Measurements from ENCODE around the gene AMHR2. TPM values are rescaled to one million over a fixed set of nuclear protein-coding genes. Genes with fewer than 3 reads are reported as not detected.
A peak's percentile ranks its signal among the peaks of the same experiment; 100 is the strongest.

AMHR2 gene
- total and polyA plus RNA-seq, 2 donors (not counting 1 experiment from before 2014, with no cell fraction given): not detected

- H2AFZ ChIP-seq (ENCODE audit: insufficient read depth, low read depth, low read length, poor library complexity, severe bottlenecking): no peak overlapping the region
- H3K9me3 Mint-ChIP-seq (ENCODE audit: insufficient read depth): no peaks in the 10 kb centered on the region
- H3K4me3 ChIP-seq (ENCODE audit: control extremely low read depth in 1 of 5, extremely low read depth in 1 of 5, insufficient read depth in 1 of 5, low read depth in 2 of 5, low read length in 4 of 5): no peak overlapping the region
- ChIA-PET CTCF (interaction anchor here (0.6 to 1.7 kb wide), 8 partner anchors 11 to 227 kb away, joined by 3 to 8 read pairs (median 4); partner anchors contain the start of gene AAAS), POLR2A (interaction anchor here (0.6 to 1.4 kb wide), 3 partner anchors 10 to 55 kb away, joined by 3 read pairs; no protein-coding TSS in a partner anchor)
- intact Hi-C loops (cut with micrococcal nuclease): loop anchor here (1.0 to 5.0 kb wide), 7 partner anchors 10 to 276 kb away; partner anchors contain the start of genes CALCOCO1, CSAD, PFDN5 and PRR13
- H3K27me3 ChIP-seq (replicated peaks in 1 of 4; ENCODE audit: control extremely low read depth in 1 of 4, control insufficient read depth in 3 of 4, insufficient read depth in 4 of 4, low read length in 3 of 4): no peaks in the 10 kb centered on the region
- DNase-seq: no peak
- H3K4me2 ChIP-seq (replicated peaks; ENCODE audit: low read depth, low read length, poor library complexity, severe bottlenecking): no peak overlapping the region
- WGBS (ENCODE audit: insufficient coverage): 100% methylated on average over 4 of the region's 7 CpGs
- peaks cover 44% of the 10 kb centered on the region for H3K79me2 ChIP-seq (ENCODE audit: control insufficient read depth, insufficient read depth, low read length)
- no peak overlapping the region for H3K4me3 Mint-ChIP-seq
- no peaks in the 10 kb centered on the region for H3K9me3 ChIP-seq (ENCODE audit: control extremely low read depth in 1 of 3, control insufficient read depth in 2 of 3, insufficient read depth in 1 of 3, low read length in 2 of 3)
- no peak overlapping the region for H3K9ac ChIP-seq (ENCODE audit: low read length)
- peaks cover 47% of the 10 kb centered on the region for H4K20me1 ChIP-seq (ENCODE audit: control insufficient read depth, insufficient read depth, low read length, poor library complexity, severe bottlenecking)
- H3K27ac ChIP-seq (ENCODE audit: low read length in 2 of 2): no peak overlapping the region
- ATAC-seq (ENCODE audit: low read depth): no peak
- peaks cover 12 to 30% of the 10 kb centered on the region in 2 experiments for H3K36me3 ChIP-seq (replicated peaks in 1 of 2; ENCODE audit: control extremely low read depth in 1 of 2, control insufficient read depth in 1 of 2, extremely low read depth in 1 of 2, insufficient read depth in 2 of 2, low read length in 1 of 2)
- H3K27me3 Mint-ChIP-seq: no peaks in the 10 kb centered on the region
- H3K4me1 Mint-ChIP-seq: peaks cover 33% of the 10 kb centered on the region
- no peak overlapping the region for H3K27ac Mint-ChIP-seq
- TF ChIP-seq CTCF (IDR thresholded peaks at IDR 0.05): no peak
- peaks cover 15 to 20% of the 10 kb centered on the region in 2 donors for H3K4me1 ChIP-seq (ENCODE audit: control insufficient read depth in 2 of 2, insufficient read depth in 2 of 2, low read length in 2 of 2)
Observed at GRCh38 chr12:53450936-53451335, 27.3 kb downstream of the AMHR2 start.

DNA sequence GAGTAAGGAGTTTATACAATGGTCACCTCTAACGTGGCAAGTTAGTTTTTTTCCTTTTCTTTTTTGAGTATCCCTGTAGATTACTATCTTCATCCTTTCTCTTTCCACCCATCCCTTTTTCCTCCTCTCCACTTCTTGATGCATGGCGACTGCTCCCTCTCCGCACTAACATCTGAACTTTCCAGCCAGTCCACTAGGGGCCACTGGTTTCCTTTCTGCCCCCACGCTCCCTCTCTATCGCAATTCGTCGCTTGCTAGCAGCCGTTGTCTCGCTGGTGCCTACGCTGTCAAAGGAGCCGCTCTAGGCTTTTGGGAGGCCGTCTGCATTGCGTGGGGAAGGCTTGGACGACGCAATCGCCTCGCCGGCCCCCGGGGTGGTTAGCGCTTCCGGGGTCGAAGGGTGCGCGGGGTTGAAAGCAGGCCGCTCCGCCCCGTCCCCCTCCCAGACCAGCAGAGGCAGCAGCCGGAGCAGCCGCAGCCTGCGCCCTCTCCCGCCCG is 28.1 kb downstream of the AMHR2 start, which contains the start of gene PCBP2:
PCBP2 (plus strand) TSS at position 442 of the 498 bp plus-strand sequence. CDS start 2,699 bp downstream, outside the sequence.
- peak; percentile 90 for ATAC-seq (ENCODE audit: low read depth)
- Histone ChIP-seq H3K36me3 (replicated peaks in 1 of 2; ENCODE audit: control extremely low read depth in 1 of 2, control insufficient read depth in 1 of 2, extremely low read depth in 1 of 2, insufficient read depth in 2 of 2, low read length in 1 of 2) (peaks cover 15 to 34% of the 10 kb centered on the region in 2 experiments), H4K20me1 (ENCODE audit: control insufficient read depth, insufficient read depth, low read length, poor library complexity, severe bottlenecking) (peaks cover 51% of the 10 kb centered on the region)

More for the DNA sequence above, 28.1 kb downstream of the AMHR2 start, which contains the start of gene PCBP2:
- ChIA-PET POLR2A (interaction anchor here (0.6 kb wide), 1 partner anchor 31 kb away, joined by 7 read pairs; no protein-coding TSS in a partner anchor), CTCF (interaction anchor here (0.6 to 1.6 kb wide), 5 partner anchors 12 to 226 kb away, joined by 3 to 8 read pairs (median 5); partner anchors contain the start of gene AAAS)
- Histone ChIP-seq H3K4me2 (replicated peaks; ENCODE audit: low read depth, low read length, poor library complexity, severe bottlenecking) (peak within 1 kb of the TSS; percentile 78), H3K27ac (ENCODE audit: low read length in 2 of 2) (peak within 1 kb of the TSS; percentile 90 to 94), H3K4me3 (ENCODE audit: control extremely low read depth in 1 of 5, extremely low read depth in 1 of 5, insufficient read depth in 1 of 5, low read depth in 2 of 5, low read length in 4 of 5) (peak within 1 kb of the TSS; percentile 67 to 92 (median 85)), H3K9ac (ENCODE audit: low read length) (peak within 1 kb of the TSS; percentile 97), H3K27me3 (replicated peaks in 1 of 4; ENCODE audit: control extremely low read depth in 1 of 4, control insufficient read depth in 3 of 4, insufficient read depth in 4 of 4, low read length in 3 of 4) (no peaks in the 10 kb centered on the region), H3K79me2 (ENCODE audit: control insufficient read depth, insufficient read depth, low read length) (peaks cover 51% of the 10 kb centered on the region), H3K4me1 (ENCODE audit: control insufficient read depth in 2 of 2, insufficient read depth in 2 of 2, low read length in 2 of 2) (peaks cover 15 to 20% of the 10 kb centered on the region in 2 donors), H3K9me3 (ENCODE audit: control extremely low read depth in 1 of 3, control insufficient read depth in 2 of 3, insufficient read depth in 1 of 3, low read length in 2 of 3) (no peaks in the 10 kb centered on the region), H2AFZ (ENCODE audit: insufficient read depth, low read depth, low read length, poor library complexity, severe bottlenecking) (peak within 1 kb of the TSS; percentile 58)
- H3K4me3 Mint-ChIP-seq: peak within 1 kb of the TSS; percentile 97
- peak within 1 kb of the TSS; percentile 99 for H3K27ac Mint-ChIP-seq
- H3K27me3 Mint-ChIP-seq: no peaks in the 10 kb centered on the region
- TF ChIP-seq EZH2 (IDR thresholded peaks at IDR 0.05; ENCODE audit: borderline replicate concordance, insufficient read depth, low read depth, low read length, poor library complexity, severe bottlenecking) (no peak), CTCF (IDR thresholded peaks at IDR 0.05) (peak; percentile 84)
- peak; percentile 98 for DNase-seq
- intact Hi-C loops (cut with micrococcal nuclease): loop anchor here (1.0 to 5.0 kb wide), 12 partner anchors 10 to 276 kb away; partner anchors contain the start of genes AAAS, CALCOCO1, CSAD and MYG1
- peaks cover 27% of the 10 kb centered on the region for H3K4me1 Mint-ChIP-seq
- H3K9me3 Mint-ChIP-seq (ENCODE audit: insufficient read depth): no peaks in the 10 kb centered on the region
- 0% methylated on average over 20 of the region's 32 CpGs for WGBS (ENCODE audit: insufficient coverage)
